ENCODE data around the gene GPC6.

GRCh38 chr13:93200626-93201025 is 26.0 kb upstream of the GPC6 start:
- TF ChIP-seq, protein P1, sequence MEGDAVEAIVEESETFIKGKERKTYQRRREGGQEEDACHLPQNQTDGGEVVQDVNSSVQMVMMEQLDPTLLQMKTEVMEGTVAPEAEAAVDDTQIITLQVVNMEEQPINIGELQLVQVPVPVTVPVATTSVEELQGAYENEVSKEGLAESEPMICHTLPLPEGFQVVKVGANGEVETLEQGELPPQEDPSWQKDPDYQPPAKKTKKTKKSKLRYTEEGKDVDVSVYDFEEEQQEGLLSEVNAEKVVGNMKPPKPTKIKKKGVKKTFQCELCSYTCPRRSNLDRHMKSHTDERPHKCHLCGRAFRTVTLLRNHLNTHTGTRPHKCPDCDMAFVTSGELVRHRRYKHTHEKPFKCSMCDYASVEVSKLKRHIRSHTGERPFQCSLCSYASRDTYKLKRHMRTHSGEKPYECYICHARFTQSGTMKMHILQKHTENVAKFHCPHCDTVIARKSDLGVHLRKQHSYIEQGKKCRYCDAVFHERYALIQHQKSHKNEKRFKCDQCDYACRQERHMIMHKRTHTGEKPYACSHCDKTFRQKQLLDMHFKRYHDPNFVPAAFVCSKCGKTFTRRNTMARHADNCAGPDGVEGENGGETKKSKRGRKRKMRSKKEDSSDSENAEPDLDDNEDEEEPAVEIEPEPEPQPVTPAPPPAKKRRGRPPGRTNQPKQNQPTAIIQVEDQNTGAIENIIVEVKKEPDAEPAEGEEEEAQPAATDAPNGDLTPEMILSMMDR (IDR thresholded peaks at IDR 0.05), result no peak
- TF ChIP-seq EZH2 (IDR thresholded peaks at IDR 0.05; ENCODE audit: borderline replicate concordance, insufficient read depth, low read depth, low read length, poor library complexity, severe bottlenecking), result no peak

Measured in B cell (primary cell).